Measurements from ENCODE around the gene HEXA.
A peak's percentile ranks its signal among the peaks of the same experiment; 100 is the strongest.
"Not testable (repeated sequence)": the region's sequence is repeated elsewhere in the genome, so short reads cannot be mapped to it uniquely, and the experiment has no call there.

HEXA gene

GRCh38 chr15:72375846-72376581 is at the start of gene HEXA:
HEXA (minus strand) TSS chr15:72376014; CDS start chr15:72375972, 42 bp downstream.
- DNase-seq (ENCODE audit: extremely low read depth in 1 of 2, low read depth in 1 of 2), result peak; percentile 94 to 97

- no peak for DNase-seq (ENCODE audit: extremely low read depth in 1 of 2, low read depth in 1 of 2)
Observed at GRCh38 chr15:72423256-72423655, 47.4 kb upstream of the HEXA start.

GRCh38 chr15:72421484-72421883 is 45.7 kb upstream of the HEXA start:
- DNase-seq (ENCODE audit: extremely low read depth in 1 of 2, low read depth in 1 of 2), result no peak

DNA sequence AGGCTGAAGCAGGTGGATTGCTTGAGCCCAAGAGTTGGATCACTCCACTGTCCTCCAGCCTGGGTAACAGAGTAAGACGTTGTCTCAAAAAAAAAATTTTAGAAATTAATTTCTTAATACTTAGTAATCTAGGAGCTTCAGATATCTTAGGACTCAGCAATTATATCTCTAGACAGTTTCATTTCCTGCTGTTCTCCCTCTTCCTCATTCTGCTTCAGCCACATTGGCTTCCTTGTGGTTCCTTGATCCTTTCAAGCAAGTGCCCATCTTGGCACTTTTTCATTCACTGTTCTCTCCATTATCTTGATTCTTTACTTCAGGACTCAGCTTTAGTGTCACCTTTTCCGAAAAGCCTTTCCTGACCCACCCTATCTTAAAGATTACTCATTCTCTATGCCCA is 44.8 kb upstream of the HEXA start:
- no peak for DNase-seq (ENCODE audit: extremely low read depth in 1 of 2, low read depth in 1 of 2)

DNA sequence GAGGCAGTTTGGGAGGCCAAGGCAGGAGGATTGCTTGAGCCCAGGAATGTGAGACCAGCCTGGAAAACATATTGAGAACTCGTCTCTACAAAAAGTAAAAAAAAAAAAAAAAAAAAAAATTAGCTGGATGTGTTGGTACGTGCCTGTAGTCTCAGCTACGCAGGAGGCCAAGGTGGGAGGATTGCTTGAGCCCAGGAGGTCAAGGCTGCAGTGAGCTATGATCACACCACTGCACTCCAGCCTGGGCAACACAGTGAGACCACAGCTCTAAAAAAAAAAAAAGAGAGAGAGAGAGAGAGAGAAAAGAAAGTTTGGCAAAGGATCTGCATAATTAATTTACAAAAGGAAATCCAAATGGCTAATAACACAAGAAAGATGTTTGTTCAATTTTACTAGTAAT is 44.0 kb upstream of the HEXA start:
- DNase-seq (ENCODE audit: extremely low read depth in 1 of 2, low read depth in 1 of 2), result not testable (repeated sequence)

DNA sequence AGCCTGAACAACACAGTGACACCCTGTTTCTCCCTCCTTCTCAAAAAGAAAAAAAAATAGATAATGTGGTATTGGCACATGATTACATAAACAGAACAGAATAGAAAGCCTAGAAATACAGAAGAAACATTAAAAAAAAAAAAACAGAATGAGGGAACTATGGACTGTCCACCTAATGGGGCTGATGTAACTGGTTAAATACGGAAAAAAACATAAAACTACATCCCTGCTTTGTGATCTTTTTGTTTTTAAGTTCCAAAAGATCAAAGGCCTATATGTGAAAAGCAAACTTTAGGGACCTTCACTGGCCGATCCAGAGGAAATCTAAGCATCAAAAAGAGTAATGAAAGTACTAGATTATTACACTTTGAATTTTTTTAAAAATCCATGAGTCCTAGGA is 39.5 kb upstream of the HEXA start:
- no peak for DNase-seq (ENCODE audit: extremely low read depth in 1 of 2, low read depth in 1 of 2)

- not testable (repeated sequence) for DNase-seq (ENCODE audit: extremely low read depth in 1 of 2, low read depth in 1 of 2)
Observed at GRCh38 chr15:72413337-72413736, 37.5 kb upstream of the HEXA start.

GRCh38 chr15:72411544-72411943 is 35.7 kb upstream of the HEXA start:
- no peak for DNase-seq (ENCODE audit: extremely low read depth in 1 of 2, low read depth in 1 of 2)

DNA sequence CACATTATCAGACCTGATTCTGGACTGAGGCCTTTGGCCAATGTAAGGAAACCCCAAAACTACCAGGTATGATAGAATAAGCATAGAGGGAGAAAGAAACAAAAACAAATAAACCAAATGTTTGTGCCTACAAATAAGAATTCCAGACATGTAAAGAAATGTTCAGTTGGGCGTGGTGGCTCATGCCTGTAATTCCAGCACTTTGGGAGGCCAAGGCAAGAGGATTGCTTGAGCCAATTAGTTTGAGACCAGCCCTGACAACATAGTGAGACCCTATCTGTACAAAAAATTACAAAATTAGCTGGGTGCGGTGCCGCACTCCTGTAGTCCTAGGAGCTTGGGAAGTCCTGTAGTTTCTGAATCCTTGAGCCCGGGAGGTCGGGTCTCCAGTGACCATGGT is 35.3 kb upstream of the HEXA start:
- DNase-seq (ENCODE audit: extremely low read depth in 1 of 2, low read depth in 1 of 2), result no peak

GRCh38 chr15:72406936-72407335 is 31.1 kb upstream of the HEXA start:
- DNase-seq (ENCODE audit: extremely low read depth in 1 of 2, low read depth in 1 of 2), result no peak

- DNase-seq (ENCODE audit: extremely low read depth in 1 of 2, low read depth in 1 of 2), result no peak
Observed at GRCh38 chr15:72404841-72405240, 29.0 kb upstream of the HEXA start.

DNA sequence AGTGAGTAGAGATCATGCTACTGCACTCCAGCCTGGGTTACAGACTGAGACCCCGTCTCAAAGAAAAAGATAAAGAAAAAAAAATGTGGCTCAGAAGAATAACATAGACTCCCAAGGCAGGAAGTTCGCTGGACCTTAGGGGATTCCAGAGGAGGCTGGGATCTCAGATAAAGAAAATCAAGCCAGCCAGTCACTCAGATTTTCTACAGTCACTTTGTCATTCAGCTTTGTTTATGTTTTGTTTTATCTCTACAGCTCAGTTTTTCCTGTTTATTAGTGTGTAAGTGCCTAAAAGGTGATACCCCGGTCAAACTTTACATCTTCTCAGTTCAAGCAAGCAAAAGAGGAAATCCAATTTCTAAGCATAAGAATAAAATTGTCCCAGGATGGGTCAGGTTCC is 28.5 kb upstream of the HEXA start:
- no peak for DNase-seq (ENCODE audit: extremely low read depth in 1 of 2, low read depth in 1 of 2)

DNA sequence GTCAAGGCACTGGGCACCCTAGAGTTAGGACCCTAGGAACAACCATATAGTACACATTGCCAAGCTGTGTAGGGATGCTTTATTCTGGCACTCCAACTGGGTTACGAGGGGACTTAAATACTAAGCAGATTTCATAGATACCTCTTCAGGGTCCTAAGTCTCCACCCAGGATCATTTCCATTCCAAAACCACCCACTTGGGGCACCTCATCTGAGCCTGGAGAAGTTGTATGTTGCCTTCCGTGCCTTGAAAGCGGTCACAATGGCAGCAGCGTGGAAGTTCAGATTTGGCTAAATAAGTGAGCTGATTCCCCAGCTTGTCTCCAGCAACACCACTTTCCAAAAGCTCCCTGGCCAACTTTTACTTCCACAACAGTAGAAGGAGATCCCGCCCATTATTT is 26.9 kb upstream of the HEXA start:
- DNase-seq (ENCODE audit: extremely low read depth in 1 of 2, low read depth in 1 of 2), result no peak

DNA sequence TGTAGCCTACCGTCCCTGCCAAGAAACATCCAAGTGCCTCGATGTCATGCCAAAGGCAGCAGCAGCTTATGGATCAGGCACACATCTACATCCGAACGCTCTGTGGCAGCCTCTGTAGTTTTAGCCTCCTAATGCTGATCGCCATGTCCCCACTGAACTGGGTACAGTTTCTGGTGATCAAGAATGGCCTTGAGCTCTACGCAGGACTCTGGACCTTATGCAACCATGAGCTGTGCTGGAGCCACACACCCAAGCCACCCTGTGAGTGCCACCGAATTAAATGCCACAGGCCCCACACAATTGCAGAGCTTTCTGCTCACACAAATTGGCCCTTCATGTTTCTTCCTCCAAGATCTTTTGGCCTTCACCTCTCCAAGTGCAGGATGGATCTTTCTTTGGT is 22.8 kb upstream of the HEXA start:
- DNase-seq (ENCODE audit: extremely low read depth in 1 of 2, low read depth in 1 of 2), result no peak

DNA sequence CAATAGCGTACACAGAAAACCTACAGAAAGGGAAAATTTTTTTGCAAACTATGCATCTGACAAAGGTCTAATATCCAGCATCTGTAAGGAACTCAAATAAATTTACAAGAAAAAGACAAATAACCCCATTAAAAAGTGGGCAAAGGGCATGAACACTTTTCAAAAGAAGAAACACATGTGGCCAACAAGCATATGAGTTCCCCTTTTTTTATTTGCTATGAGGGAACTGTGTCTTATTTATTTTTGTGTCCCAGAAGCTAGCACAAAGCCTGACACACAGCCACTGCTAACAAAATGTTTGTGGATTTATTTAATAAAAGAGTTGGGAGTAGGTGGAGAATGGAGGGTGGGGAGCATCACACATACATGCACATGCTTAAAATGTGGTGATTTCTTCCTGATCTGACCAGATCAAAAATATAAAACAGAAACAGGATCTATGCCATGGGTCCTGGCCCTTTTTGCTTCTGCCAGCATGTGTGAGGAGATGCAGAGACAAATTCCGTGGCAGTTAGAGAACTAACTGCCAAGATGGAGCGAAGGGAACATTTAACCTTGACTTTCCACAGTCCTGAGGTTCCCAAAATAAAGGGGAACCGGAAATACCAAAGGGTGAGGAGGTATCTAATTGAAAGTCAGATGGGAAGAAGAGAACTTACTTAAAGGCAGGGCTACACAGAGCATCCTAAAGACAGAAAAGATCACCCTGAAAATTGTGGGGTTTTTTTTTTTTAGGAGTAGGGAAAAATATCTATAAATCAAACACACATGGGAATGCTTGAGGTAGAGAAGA is 22.2 kb upstream of the HEXA start, which contains the start of gene TMEM202:
TSS of gene TMEM202 (plus strand) at position 510 of the 793 bp plus-strand sequence. CDS start at position 532, 22 bp downstream.
- no peak for DNase-seq (ENCODE audit: extremely low read depth in 1 of 2, low read depth in 1 of 2)

- not testable (repeated sequence) for DNase-seq (ENCODE audit: extremely low read depth in 1 of 2, low read depth in 1 of 2)
Observed at GRCh38 chr15:72396331-72396730, 20.5 kb upstream of the HEXA start.

DNA sequence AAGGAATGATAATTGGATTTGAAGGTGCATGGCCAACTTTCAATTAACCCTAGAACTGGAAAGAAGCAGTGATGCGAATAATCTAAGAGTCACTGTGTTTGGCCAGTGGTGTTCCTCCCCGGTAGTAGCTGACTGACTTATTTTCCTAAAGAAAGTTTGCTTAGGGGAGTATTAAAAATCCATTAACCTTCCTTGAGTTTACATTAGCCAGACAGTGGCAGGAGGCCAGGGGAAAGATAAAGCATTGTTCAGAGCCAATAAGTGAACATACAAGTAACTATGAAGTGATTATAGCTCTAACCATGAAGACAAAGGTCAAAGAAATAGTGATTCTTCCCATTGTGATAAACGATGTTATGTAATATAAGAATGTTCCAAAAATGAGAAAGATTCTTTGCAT is 13.4 kb upstream of the HEXA start:
- no peak for DNase-seq (ENCODE audit: extremely low read depth in 1 of 2, low read depth in 1 of 2)

- no peak for DNase-seq (ENCODE audit: extremely low read depth in 1 of 2, low read depth in 1 of 2)
Observed at GRCh38 chr15:72387741-72388140, 11.9 kb upstream of the HEXA start.

DNA sequence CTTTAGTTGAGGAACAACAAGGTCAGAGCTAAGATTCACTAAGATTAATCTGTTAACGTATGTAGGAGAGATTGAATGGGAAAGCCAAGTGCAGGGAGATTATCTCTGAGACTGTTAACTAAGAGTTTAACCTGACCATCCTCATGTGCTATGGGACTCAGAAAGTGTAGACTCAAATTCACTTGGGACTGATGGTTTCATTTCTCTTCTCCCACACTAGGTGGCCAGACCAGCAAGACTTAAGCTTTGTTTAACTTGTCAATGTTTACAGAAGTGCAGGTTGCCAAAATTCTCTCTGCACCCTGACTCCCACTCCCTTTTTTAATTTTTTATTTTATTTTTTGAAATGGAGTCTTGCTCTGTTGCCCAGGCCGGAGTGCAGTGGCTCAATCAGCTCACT is 6.3 kb upstream of the HEXA start:
- DNase-seq (ENCODE audit: extremely low read depth in 1 of 2, low read depth in 1 of 2), result no peak

DNA sequence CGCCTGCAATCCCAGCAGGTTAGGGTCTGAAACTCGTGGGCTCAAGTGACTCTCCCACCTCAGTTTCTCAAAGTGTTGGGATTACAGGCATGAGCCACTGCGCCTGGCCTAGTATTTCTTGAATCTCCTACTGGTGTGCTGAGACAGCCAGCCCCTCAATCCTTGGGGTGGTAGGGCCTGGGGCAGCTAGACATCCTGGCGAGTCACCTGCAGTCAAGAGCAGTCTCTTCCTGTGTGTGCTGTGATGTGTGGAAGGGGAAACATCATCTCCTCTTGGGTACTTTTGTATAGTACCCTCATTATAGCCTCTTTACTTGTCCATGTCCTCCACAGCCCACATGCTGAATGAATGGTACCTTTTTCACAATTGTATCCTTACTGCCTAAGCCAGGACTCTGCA is 4.9 kb upstream of the HEXA start:
- DNase-seq (ENCODE audit: extremely low read depth in 1 of 2, low read depth in 1 of 2), result no peak

- no peak for DNase-seq (ENCODE audit: extremely low read depth in 1 of 2, low read depth in 1 of 2)
Observed at GRCh38 chr15:72379856-72380430, 4.1 kb upstream of the HEXA start.

- DNase-seq (ENCODE audit: extremely low read depth in 1 of 2, low read depth in 1 of 2), result not testable (repeated sequence)
Observed at GRCh38 chr15:72379106-72379505, 3.3 kb upstream of the HEXA start.

All from stimulated activated CD8-positive, alpha-beta memory T cell treated with anti-CD3 and anti-CD28 coated beads, Interleukin-7, amount 100 ng/mL, for 48 hours (primary cell).